ENCODE measurements around the gene KIRREL3.

Gene KIRREL3

GRCh38 chr11:126870021-126870420 is 130.5 kb downstream of the KIRREL3 start:
- no peak for DNase-seq (ENCODE audit: low read depth)

GRCh38 chr11:126868741-126869140 is 131.8 kb downstream of the KIRREL3 start:
- no peak for DNase-seq (ENCODE audit: low read depth)

- no peak for DNase-seq (ENCODE audit: low read depth)
Measured at GRCh38 chr11:126864934-126865333, 135.6 kb downstream of the KIRREL3 start.

GRCh38 chr11:126863294-126863997 is 137.1 kb downstream of the KIRREL3 start:
- DNase-seq (ENCODE audit: low read depth) = no peak

GRCh38 chr11:126862664-126863243 is 137.8 kb downstream of the KIRREL3 start:
- no peak for DNase-seq (ENCODE audit: low read depth)

- no peak for DNase-seq (ENCODE audit: low read depth)
Measured at GRCh38 chr11:126861796-126862459, 138.6 kb downstream of the KIRREL3 start.

GRCh38 chr11:126857860-126858808 is 142.4 kb downstream of the KIRREL3 start:
- peak; percentile 1 for DNase-seq (ENCODE audit: low read depth)

- DNase-seq (ENCODE audit: low read depth) = no peak
Measured at GRCh38 chr11:126855536-126855935, 145.0 kb downstream of the KIRREL3 start.

- no peak for DNase-seq (ENCODE audit: low read depth)
Measured at GRCh38 chr11:126853732-126854131, 146.8 kb downstream of the KIRREL3 start.

- DNase-seq (ENCODE audit: low read depth) = no peak
Measured at GRCh38 chr11:126844789-126845188, 155.8 kb downstream of the KIRREL3 start.

GRCh38 chr11:126843096-126843495 is 157.5 kb downstream of the KIRREL3 start:
- no peak for DNase-seq (ENCODE audit: low read depth)

GRCh38 chr11:126841999-126842398 is 158.6 kb downstream of the KIRREL3 start:
- peak; percentile 1 for DNase-seq (ENCODE audit: low read depth)

GRCh38 chr11:126840975-126841374 is 159.6 kb downstream of the KIRREL3 start:
- no peak for DNase-seq (ENCODE audit: low read depth)

GRCh38 chr11:126840201-126840886 is 160.2 kb downstream of the KIRREL3 start:
- no peak for DNase-seq (ENCODE audit: low read depth)

- no peak for DNase-seq (ENCODE audit: low read depth)
Measured at GRCh38 chr11:126839496-126839895, 161.1 kb downstream of the KIRREL3 start.

- DNase-seq (ENCODE audit: low read depth) = no peak
Measured at GRCh38 chr11:126838779-126839178, 161.8 kb downstream of the KIRREL3 start.

- no peak for DNase-seq (ENCODE audit: low read depth)
Measured at GRCh38 chr11:126837581-126837980, 163.0 kb downstream of the KIRREL3 start.

- DNase-seq (ENCODE audit: low read depth) = no peak
Measured at GRCh38 chr11:126834573-126834972, 166.0 kb downstream of the KIRREL3 start.

- DNase-seq (ENCODE audit: low read depth) = peak; percentile 6
Measured at GRCh38 chr11:126834149-126834548, 166.4 kb downstream of the KIRREL3 start.

- DNase-seq (ENCODE audit: low read depth) = no peak
Measured at GRCh38 chr11:126833065-126833464, 167.5 kb downstream of the KIRREL3 start.

GRCh38 chr11:126832387-126832786 is 168.2 kb downstream of the KIRREL3 start:
- DNase-seq (ENCODE audit: low read depth) = no peak

All from iris pigment epithelial cell (primary cell).